IPS-15b (cell line): Measurements from ENCODE around the gene MALT1.

Experiments used
- H3K27me3 ChIP-seq: one replicate; pipeline ENCODE4 v1.6.1; 2013; ENCODE audit warnings: low read length; ENCODE audit not compliant: control insufficient read depth, insufficient read depth
- H3K36me3 ChIP-seq: one replicate; pipeline ENCODE4 v1.6.1; 2013; ENCODE audit warnings: low read length; ENCODE audit not compliant: control insufficient read depth, insufficient read depth
- H3K4me1 ChIP-seq: one replicate; pipeline ENCODE4 v1.6.1; 2013; ENCODE audit warnings: mild to moderate bottlenecking, low read length; ENCODE audit not compliant: control insufficient read depth, insufficient read depth
- H3K4me3 ChIP-seq: one replicate; pipeline ENCODE4 v1.5.1; 2013; ENCODE audit warnings: low read depth, low read length
- H3K9ac ChIP-seq: one replicate; pipeline ENCODE4 v1.6.1; 2013; ENCODE audit warnings: low read depth, mild to moderate bottlenecking, low read length
- H3K9me3 ChIP-seq: one replicate; pipeline ENCODE4 v1.6.1; 2013; ENCODE audit warnings: mild to moderate bottlenecking, low read length; ENCODE audit not compliant: control insufficient read depth, insufficient read depth

Gene MALT1

DNA sequence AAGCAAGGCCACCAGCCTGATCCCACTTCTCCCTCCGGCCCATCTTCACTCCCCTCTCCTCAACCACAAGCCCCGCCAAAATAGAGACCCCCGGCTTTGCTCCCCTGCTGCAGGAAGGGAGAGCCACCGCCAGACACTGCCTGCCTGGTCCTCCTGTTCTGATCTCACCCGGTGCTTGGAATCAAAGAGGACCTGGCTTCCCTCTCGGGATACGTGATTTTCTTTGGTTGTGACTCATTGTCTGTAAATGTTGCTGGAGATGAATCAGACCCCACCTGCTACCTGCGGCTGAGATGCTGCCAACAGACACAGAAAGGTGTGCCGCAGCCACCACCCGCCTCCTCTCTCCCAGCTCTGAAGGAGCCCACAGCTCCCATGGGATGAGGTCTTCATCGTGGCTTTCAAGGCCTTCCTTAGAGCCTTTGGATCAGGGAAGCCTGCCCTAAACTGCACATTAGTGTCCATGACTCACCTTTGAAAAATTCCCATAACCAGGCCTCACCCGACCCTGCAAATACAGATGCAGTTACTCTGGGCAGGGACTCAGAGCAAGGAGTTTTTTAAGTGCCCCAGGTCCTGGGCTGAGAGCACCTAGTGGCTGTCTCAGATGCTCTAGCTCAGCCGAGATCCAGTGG is 114.0 kb downstream of the MALT1 start:
- no peak overlapping the region for H3K4me3 ChIP-seq
- H3K4me1 ChIP-seq = peaks cover 11% of the 10 kb centered on the region
- peak overlapping the region; percentile 13 for H3K9ac ChIP-seq

DNA sequence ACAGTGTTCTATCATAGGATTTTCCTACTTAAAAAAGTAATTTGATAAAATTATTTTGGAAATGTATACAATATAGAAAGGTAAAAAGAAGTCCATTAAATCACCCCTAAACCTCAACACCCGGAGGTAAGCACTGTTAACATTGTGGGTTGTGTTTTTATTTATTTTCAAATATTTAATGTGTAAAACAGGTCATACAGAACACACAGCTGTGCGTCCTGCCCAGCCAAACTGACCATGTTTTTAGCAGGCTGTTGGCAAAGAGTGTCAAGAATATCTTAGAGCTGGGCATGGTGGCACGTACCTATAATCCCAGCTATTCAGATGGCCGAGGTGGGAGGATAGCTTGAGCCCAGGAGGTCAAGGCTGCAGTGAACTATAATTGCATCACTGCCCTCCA is 114.6 kb downstream of the MALT1 start:
- peaks cover 11% of the 10 kb centered on the region for H3K4me1 ChIP-seq
- H3K9ac ChIP-seq = no peak overlapping the region
- H3K36me3 ChIP-seq = no peaks in the 10 kb centered on the region
- H3K27me3 ChIP-seq = no peaks in the 10 kb centered on the region
- no peak overlapping the region for H3K4me3 ChIP-seq
- H3K9me3 ChIP-seq = no peaks in the 10 kb centered on the region

More for the DNA sequence above, 114.0 kb downstream of the MALT1 start:
- Histone ChIP-seq H3K9me3 (no peaks in the 10 kb centered on the region), H3K27me3 (no peaks in the 10 kb centered on the region), H3K36me3 (no peaks in the 10 kb centered on the region)

DNA sequence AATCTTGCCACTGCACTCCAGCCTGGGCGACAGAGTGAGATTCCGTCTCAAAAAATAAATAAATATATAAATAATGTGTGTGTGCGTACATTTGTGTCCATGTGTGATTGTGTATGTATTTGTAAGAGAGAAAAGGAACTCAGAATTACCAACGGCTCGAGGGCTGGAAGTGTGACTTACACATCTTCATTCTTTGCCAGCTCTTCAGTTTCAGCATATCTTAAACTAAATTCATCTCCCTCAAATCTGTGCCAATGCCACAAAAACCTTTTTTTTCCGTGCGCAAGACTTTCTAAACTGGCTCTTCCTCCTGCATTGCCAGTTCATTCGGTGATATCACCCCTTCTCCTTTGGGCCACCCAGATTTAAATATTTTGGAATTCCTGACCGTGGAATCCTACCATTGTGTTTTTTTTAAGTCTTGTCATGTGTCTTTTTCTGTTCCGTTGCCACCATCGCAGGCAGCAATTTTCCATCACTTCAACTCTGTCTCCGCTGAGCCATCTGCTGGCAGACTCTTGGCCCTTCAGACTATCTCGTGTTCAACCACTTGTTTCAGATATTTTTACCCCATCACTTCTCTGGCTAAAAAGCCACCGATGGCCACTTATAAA is 116.4 kb downstream of the MALT1 start:
- no peaks in the 10 kb centered on the region for H3K36me3 ChIP-seq
- H3K4me1 ChIP-seq = peaks cover 11% of the 10 kb centered on the region
- no peaks in the 10 kb centered on the region for H3K27me3 ChIP-seq
- H3K9ac ChIP-seq = no peak overlapping the region
- H3K4me3 ChIP-seq = no peak overlapping the region
- H3K9me3 ChIP-seq = no peaks in the 10 kb centered on the region

DNA sequence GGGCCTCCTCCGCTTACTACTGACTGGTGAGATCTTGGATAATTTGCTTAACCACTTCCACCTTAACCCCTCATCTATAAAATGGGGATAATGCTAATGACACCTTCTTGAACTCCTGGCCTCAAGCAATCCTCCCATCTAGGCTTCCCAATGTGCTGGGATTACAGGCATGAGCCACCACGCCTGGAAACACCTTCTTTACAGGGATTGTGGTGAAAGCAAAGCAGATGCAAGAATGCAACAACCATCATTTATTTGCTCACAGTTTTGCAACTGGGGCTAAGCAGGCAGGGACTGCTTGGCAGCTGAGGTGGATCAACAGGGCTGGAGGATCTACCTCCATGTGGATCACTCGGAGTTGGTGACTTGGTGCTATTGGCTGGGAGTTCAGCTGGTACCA is 117.2 kb downstream of the MALT1 start:
- Histone ChIP-seq H3K4me3 (no peak overlapping the region), H3K27me3 (no peaks in the 10 kb centered on the region), H3K9ac (no peak overlapping the region), H3K36me3 (no peaks in the 10 kb centered on the region), H3K9me3 (no peaks in the 10 kb centered on the region), H3K4me1 (peaks cover 11% of the 10 kb centered on the region)

DNA sequence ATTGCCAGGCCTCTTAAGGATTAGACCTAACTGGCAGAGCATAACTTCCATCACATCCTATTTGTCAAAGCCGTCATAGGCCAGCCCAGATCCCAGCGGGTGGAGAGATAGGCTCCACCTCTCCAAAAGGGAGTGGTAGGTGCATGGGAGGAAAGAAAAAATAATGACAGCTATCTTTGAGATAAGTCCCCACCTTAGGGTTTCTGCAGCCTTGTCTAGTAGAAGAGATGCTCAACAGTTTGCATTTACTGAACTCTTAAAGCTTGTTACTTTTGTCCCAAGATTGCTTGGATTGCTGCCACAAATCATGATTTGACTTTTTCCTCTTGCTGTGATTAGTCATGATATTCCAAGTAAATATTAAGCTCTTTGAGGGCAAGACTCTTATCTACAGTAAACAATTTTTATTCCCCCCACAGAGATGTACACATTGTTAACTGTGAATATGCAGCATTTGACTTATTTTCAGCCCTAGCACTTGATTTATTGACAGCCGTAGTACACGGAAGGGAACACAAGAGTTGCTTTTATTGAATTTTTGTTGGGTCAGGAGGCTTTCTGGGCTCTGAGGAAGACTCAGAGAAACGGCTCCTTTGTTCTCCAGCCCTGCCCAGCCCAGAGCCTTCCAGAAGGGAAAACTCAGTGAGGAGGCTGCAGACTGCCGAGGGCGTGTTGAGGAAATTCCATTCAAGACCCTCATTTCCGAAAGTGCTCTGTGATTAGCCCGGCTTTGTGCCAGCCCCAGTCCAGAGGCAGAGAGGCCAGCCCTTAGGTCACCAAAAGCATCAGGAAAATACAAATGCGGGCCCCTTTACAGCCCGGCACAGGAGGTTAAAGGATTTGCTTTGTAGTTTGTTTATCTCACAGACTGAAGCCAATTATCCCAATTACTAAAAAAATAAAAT is 118.0 kb downstream of the MALT1 start:
- H3K9ac ChIP-seq = no peak overlapping the region
- no peaks in the 10 kb centered on the region for H3K9me3 ChIP-seq
- H3K36me3 ChIP-seq = no peaks in the 10 kb centered on the region
- peaks cover 11% of the 10 kb centered on the region for H3K4me1 ChIP-seq
- H3K4me3 ChIP-seq = no peak overlapping the region
- H3K27me3 ChIP-seq = no peaks in the 10 kb centered on the region

DNA sequence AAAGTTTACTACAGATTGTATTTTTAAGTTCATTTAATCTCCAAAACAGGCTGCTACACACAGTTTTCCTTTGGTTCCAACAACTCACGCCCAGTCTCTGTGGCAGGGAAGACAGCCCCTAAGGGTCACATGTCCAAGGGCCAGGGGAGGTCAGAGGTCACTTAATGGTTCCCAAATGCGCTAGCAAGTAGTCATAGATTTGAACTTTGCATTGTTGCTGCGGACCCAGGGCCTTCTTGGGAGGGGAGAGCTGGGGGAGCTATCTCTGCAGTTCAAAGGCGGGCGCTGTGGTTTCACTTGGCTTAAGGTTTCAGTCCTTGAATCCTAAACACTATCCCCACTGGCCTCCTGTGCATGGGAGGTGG is 118.6 kb downstream of the MALT1 start:
- H3K27me3 ChIP-seq = no peaks in the 10 kb centered on the region
- no peak overlapping the region for H3K9ac ChIP-seq
- H3K4me1 ChIP-seq = peaks cover 7% of the 10 kb centered on the region
- H3K4me3 ChIP-seq = no peak overlapping the region
- no peaks in the 10 kb centered on the region for H3K9me3 ChIP-seq
- H3K36me3 ChIP-seq = no peaks in the 10 kb centered on the region

DNA sequence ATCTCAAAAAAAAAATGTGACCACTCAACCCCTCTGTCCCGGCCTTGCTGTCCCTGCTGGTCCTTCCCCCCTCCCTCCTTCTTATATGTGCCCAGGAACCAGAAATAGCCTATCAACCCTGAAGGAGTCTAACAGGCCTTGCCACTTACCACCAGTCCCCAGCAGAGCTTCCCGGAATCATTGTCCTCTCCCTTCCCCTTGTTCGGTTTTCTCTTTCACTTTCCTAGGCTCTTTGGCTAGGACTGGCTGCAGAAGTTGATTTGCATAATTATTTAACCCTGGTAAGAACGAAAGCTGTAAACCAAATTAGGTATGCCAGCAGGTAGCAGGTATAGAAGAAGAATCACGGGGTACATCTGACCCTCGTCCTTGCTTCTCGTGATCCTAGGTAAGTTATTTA is 120.8 kb downstream of the MALT1 start:
- H3K9me3 ChIP-seq = no peaks in the 10 kb centered on the region
- no peaks in the 10 kb centered on the region for H3K27me3 ChIP-seq
- no peak overlapping the region for H3K9ac ChIP-seq
- no peaks in the 10 kb centered on the region for H3K36me3 ChIP-seq
- H3K4me3 ChIP-seq = no peak overlapping the region
- peaks cover 3% of the 10 kb centered on the region for H3K4me1 ChIP-seq

DNA sequence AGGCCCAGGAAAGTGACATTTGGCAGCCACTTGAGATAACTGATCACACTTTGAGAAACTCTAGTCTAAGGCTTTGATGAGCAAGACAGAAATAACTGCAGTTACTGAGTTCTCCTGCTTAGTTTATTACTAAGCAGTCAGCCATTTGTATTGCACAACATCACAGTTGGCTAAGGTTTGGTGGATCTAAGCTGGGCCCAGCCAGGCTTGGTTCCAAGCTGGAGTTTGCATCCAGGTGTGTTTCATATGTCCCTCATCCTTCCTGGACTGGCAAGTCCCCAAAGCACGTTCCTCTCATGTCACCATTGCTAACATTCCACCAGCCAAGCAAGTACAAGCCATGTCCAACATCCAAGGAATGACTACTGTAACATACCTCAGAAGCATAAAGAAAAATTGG is 122.1 kb downstream of the MALT1 start:
- Histone ChIP-seq H3K4me3 (no peak overlapping the region), H3K36me3 (no peaks in the 10 kb centered on the region), H3K9ac (no peak overlapping the region), H3K9me3 (no peaks in the 10 kb centered on the region), H3K4me1 (peaks cover 3% of the 10 kb centered on the region), H3K27me3 (no peaks in the 10 kb centered on the region)

DNA sequence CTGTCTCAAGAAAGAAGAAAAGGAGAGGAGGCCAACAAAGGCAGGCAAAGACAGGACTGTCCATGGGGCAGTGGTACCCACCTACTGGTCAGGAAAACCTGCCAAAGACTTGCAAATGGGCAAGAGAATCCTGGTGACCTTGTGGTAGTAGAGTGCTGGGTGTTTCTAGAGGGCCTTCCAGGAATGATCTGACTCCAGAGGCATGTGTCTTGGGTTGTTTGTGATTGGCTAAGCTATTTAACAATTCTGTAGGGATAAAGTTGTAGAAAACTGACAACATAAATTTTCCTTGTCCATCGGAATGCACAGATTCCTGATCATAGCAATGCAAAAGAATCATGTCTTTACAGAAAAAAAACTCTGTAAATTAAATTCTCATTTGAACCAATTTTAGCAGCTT is 125.0 kb downstream of the MALT1 start:
- Histone ChIP-seq H3K9me3 (no peaks in the 10 kb centered on the region), H3K4me1 (no peaks in the 10 kb centered on the region), H3K27me3 (no peaks in the 10 kb centered on the region)

DNA sequence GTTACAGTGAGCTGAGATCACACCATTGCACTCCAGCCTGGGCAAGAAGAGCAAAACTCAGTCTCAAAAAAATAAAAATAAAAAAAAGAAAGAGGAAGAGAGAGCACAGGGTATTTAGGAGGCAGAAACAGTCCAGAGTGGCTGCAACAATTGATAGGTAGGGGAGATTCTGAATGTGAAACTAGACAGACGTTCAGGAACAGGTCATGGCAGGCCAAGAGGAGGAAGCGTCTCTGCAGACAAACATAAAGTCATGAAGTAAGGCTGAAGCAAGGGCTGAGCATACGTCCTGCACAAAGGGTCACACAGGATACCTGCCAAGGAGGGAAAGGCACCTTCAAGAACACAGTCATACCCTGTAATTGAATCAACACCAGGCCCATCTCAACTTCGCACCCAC is 129.3 kb downstream of the MALT1 start:
- Histone ChIP-seq H3K36me3 (no peaks in the 10 kb centered on the region), H3K9me3 (no peaks in the 10 kb centered on the region), H3K4me1 (peaks cover 3% of the 10 kb centered on the region), H3K27me3 (no peaks in the 10 kb centered on the region), H3K4me3 (no peak overlapping the region), H3K9ac (no peak overlapping the region)

More for the DNA sequence above, 125.0 kb downstream of the MALT1 start:
- H3K4me3 ChIP-seq = no peak overlapping the region
- no peak overlapping the region for H3K9ac ChIP-seq
- no peaks in the 10 kb centered on the region for H3K36me3 ChIP-seq

DNA sequence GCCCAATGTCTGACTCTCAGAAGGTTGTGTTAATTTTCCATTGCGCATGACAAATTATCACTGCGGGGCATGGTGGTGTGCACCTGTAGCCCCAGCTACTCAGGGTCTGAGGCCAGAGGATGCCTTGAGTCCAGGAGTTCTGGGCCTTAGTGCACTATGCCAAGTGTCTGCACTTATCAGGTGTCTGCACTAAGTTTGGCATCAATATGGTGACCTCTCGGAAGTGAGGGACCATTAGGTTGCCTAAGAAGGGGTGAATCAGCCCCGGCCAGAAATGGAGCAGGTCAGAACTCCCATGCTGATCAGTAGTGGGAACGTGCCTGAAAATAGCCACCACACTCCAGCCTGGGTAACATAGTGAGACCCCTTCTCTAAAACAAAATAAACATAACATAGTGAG is 131.7 kb downstream of the MALT1 start:
- Histone ChIP-seq H3K4me3 (no peak overlapping the region), H3K4me1 (peaks cover 6% of the 10 kb centered on the region), H3K27me3 (no peaks in the 10 kb centered on the region), H3K9ac (no peak overlapping the region), H3K9me3 (no peaks in the 10 kb centered on the region), H3K36me3 (no peaks in the 10 kb centered on the region)

DNA sequence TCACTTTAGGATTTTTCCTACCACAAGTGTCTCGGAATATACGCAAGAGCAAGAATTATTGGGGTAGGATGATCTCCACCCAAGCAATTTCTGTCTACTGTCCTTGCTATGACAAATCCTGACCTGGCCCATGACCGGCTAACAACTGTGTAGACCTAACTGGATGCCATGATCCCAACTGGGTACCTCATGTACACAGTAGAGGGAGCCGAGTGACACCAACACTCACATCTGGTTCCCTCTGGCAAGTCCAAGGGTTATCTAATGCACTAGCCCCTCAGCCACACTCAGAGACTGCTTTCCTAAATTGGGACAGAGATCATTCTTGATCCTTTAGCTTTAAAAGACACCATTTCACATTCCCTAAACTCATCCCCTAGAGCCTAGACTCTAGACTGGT is 132.7 kb downstream of the MALT1 start:
- Histone ChIP-seq H3K9ac (no peak overlapping the region), H3K36me3 (no peaks in the 10 kb centered on the region), H3K4me1 (peaks cover 11% of the 10 kb centered on the region), H3K9me3 (no peaks in the 10 kb centered on the region), H3K4me3 (no peak overlapping the region), H3K27me3 (no peaks in the 10 kb centered on the region)
